Measurements from ENCODE around the gene TRAPPC6A. TPM values are rescaled to one million over a fixed set of nuclear protein-coding genes. Genes with fewer than 3 reads are reported as not detected.

TRAPPC6A gene
- total and polyA plus RNA-seq, 2 of the 13 experiments (the other 11 are each of a cell fraction or from before 2014, with no cell fraction given): 6.5 to 21.0 TPM

DNA sequence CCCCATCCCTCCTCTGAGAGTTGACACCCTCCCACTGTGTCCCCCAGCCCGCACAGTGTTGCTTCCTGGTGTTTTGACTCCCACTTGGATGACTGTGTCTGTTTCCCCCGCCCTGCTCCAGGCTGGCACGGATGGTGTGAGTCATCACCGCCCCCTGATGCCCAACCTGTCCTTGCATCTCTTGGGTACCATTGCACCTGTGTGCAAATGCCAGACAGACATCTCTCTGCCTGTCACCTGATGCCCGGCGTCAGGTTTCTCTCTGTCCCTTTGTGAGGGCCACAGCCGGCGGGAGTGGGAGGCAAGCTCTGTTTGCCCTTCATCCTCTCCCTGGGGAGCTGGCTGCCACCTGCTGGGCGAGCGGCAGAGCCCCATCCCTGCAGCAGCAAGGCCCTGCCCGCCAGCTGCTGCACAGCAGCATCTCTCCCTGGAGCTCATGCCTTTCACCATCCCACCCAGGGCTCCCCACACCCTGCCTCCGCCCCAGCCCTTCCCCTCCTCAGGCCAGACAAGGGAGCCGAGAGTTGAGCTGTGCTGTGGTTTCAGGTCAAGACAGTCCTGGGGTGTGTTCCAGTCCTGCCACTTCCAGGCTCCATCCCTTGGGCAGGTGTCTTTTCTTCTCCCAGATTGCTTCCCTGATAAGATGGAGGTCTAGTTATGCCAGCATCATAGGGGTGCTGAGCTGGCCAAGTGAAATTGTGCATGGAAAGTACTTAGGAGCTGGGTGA, 47.0 kb downstream of the TRAPPC6A start (continued):
- TF ChIP-seq, protein P1, sequence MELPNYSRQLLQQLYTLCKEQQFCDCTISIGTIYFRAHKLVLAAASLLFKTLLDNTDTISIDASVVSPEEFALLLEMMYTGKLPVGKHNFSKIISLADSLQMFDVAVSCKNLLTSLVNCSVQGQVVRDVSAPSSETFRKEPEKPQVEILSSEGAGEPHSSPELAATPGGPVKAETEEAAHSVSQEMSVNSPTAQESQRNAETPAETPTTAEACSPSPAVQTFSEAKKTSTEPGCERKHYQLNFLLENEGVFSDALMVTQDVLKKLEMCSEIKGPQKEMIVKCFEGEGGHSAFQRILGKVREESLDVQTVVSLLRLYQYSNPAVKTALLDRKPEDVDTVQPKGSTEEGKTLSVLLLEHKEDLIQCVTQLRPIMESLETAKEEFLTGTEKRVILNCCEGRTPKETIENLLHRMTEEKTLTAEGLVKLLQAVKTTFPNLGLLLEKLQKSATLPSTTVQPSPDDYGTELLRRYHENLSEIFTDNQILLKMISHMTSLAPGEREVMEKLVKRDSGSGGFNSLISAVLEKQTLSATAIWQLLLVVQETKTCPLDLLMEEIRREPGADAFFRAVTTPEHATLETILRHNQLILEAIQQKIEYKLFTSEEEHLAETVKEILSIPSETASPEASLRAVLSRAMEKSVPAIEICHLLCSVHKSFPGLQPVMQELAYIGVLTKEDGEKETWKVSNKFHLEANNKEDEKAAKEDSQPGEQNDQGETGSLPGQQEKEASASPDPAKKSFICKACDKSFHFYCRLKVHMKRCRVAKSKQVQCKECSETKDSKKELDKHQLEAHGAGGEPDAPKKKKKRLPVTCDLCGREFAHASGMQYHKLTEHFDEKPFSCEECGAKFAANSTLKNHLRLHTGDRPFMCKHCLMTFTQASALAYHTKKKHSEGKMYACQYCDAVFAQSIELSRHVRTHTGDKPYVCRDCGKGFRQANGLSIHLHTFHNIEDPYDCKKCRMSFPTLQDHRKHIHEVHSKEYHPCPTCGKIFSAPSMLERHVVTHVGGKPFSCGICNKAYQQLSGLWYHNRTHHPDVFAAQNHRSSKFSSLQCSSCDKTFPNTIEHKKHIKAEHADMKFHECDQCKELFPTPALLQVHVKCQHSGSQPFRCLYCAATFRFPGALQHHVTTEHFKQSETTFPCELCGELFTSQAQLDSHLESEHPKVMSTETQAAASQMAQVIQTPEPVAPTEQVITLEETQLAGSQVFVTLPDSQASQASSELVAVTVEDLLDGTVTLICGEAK (IDR thresholded peaks at IDR 0.05): no peak
- TF ChIP-seq, protein P1 (CRISPR knock-in tag; IDR thresholded peaks at IDR 0.05): no peak
- TF ChIP-seq ADNP (CRISPR knock-in tag; IDR thresholded peaks at IDR 0.05) (no peak), SP4 (CRISPR knock-in tag; IDR thresholded peaks at IDR 0.05) (no peak), KAT2B (IDR thresholded peaks at IDR 0.05; ENCODE audit: borderline replicate concordance, low read depth, low read length) (no peak), KDM5A (IDR thresholded peaks at IDR 0.05; ENCODE audit: borderline replicate concordance, low read length) (no peak), NFYC (CRISPR knock-in tag; IDR thresholded peaks at IDR 0.05) (no peak), NFYB (CRISPR knock-in tag; IDR thresholded peaks at IDR 0.05) (no peak), STAT5B (CRISPR knock-in tag; IDR thresholded peaks at IDR 0.05) (no peak), HDAC1 (CRISPR knock-in tag; IDR thresholded peaks at IDR 0.05) (no peak), CENPT (CRISPR knock-in tag; IDR thresholded peaks at IDR 0.05; ENCODE audit: low read depth) (no peak)
- TF ChIP-seq, protein P2, sequence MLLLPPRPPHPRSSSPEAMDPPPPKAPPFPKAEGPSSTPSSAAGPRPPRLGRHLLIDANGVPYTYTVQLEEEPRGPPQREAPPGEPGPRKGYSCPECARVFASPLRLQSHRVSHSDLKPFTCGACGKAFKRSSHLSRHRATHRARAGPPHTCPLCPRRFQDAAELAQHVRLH (CRISPR knock-in tag; IDR thresholded peaks at IDR 0.05; ENCODE audit: borderline replicate concordance, low read depth): no peak
- TF ChIP-seq, protein P3, sequence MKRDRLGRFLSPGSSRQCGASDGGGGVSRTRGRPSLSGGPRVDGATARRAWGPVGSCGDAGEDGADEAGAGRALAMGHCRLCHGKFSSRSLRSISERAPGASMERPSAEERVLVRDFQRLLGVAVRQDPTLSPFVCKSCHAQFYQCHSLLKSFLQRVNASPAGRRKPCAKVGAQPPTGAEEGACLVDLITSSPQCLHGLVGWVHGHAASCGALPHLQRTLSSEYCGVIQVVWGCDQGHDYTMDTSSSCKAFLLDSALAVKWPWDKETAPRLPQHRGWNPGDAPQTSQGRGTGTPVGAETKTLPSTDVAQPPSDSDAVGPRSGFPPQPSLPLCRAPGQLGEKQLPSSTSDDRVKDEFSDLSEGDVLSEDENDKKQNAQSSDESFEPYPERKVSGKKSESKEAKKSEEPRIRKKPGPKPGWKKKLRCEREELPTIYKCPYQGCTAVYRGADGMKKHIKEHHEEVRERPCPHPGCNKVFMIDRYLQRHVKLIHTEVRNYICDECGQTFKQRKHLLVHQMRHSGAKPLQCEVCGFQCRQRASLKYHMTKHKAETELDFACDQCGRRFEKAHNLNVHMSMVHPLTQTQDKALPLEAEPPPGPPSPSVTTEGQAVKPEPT (CRISPR knock-in tag; IDR thresholded peaks at IDR 0.05; ENCODE audit: low read depth): no peak
- TF ChIP-seq, protein P4, sequence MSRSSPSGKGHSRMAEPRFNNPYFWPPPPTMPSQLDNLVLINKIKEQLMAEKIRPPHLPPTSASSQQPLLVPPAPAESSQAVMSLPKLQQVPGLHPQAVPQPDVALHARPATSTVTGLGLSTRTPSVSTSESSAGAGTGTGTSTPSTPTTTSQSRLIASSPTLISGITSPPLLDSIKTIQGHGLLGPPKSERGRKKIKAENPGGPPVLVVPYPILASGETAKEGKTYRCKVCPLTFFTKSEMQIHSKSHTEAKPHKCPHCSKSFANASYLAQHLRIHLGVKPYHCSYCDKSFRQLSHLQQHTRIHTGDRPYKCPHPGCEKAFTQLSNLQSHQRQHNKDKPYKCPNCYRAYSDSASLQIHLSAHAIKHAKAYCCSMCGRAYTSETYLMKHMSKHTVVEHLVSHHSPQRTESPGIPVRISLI (CRISPR knock-in tag; IDR thresholded peaks at IDR 0.05; ENCODE audit: borderline replicate concordance): 0 out of 2 replicates have a peak, but pooled peaks have one; percentile 15
- TF ChIP-seq, protein P5, sequence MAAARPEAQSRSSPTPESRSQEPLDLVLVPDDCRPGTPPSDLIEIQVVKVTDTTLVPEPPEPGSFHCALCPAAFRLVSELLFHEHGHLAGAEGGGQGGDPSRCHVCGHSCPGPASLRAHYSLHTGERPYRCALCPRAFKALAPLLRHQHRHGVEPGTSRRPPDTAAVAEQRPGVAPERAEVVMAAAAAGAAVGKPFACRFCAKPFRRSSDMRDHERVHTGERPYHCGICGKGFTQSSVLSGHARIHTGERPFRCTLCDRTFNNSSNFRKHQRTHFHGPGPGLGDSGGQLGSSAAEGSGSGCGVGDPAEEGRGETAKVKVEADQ (CRISPR knock-in tag; IDR thresholded peaks at IDR 0.05; ENCODE audit: borderline replicate concordance): no peak
- TF ChIP-seq, protein P6, sequence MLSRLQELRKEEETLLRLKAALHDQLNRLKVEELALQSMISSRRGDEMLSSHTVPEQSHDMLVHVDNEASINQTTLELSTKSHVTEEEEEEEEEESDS (CRISPR knock-in tag; IDR thresholded peaks at IDR 0.05; ENCODE audit: borderline replicate concordance): no peak

Data from HepG2 (cell line).